ENCODE measurements around the gene EARS2.
"Not testable (repeated sequence)": the region's sequence is repeated elsewhere in the genome, so short reads cannot be mapped to it uniquely, and the experiment has no call there.

Gene EARS2

GRCh38 chr16:23587726-23588125, 30.6 kb upstream of the EARS2 start:
- H3K27me3 ChIP-seq (ENCODE audit: insufficient read depth, low read length) = no peaks in the 10 kb centered on the region
- no peaks in the 10 kb centered on the region for H3K4me1 ChIP-seq (ENCODE audit: insufficient read depth, low read length, severe bottlenecking)
- peaks cover 82% of the 10 kb centered on the region for H3K36me3 ChIP-seq (ENCODE audit: insufficient read depth, low read length)
- H3K79me2 ChIP-seq (ENCODE audit: insufficient read depth, low read length) = peaks cover 20% of the 10 kb centered on the region
- H3K9me3 ChIP-seq (ENCODE audit: low read length) = no peaks in the 10 kb centered on the region
- H3F3A ChIP-seq (ENCODE audit: insufficient read depth, low read length) = no peaks in the 10 kb centered on the region
- no peak overlapping the region for H3K4me3 ChIP-seq (ENCODE audit: low read depth, low read length, poor library complexity, severe bottlenecking)
- no peak overlapping the region for H2AFZ ChIP-seq (ENCODE audit: low read length)
- H3K4me2 ChIP-seq (ENCODE audit: low read length) = no peak overlapping the region
- TF ChIP-seq CTCF (IDR thresholded peaks at IDR 0.05; ENCODE audit: low read length) = no peak
- TF ChIP-seq EZH2 (IDR thresholded peaks at IDR 0.05; ENCODE audit: borderline replicate concordance, low read length) = no peak
- H3K27ac ChIP-seq (ENCODE audit: low read depth, low read length, poor library complexity, severe bottlenecking) = no peak overlapping the region
- no peaks in the 10 kb centered on the region for H3K9me2 ChIP-seq (ENCODE audit: low read depth, low read length)
- H4K20me1 ChIP-seq (ENCODE audit: insufficient read depth, low read length) = no peaks in the 10 kb centered on the region
- H3K9ac ChIP-seq (ENCODE audit: low read length) = no peak overlapping the region

- H3K9me2 ChIP-seq (ENCODE audit: low read depth, low read length) = no peaks in the 10 kb centered on the region
- 0 out of 2 replicates have a peak, but pooled peaks cover 4% of the 10 kb centered on the region for H3K79me2 ChIP-seq (ENCODE audit: insufficient read depth, low read length)
- TF ChIP-seq EZH2 (IDR thresholded peaks at IDR 0.05; ENCODE audit: borderline replicate concordance, low read length) (no peak), CTCF (IDR thresholded peaks at IDR 0.05; ENCODE audit: low read length) (no peak)
- no peak overlapping the region for H2AFZ ChIP-seq (ENCODE audit: low read length)
- no peaks in the 10 kb centered on the region for H3F3A ChIP-seq (ENCODE audit: insufficient read depth, low read length)
- H3K27me3 ChIP-seq (ENCODE audit: insufficient read depth, low read length) = no peaks in the 10 kb centered on the region
- H3K9ac ChIP-seq (ENCODE audit: low read length) = no peak overlapping the region
- no peaks in the 10 kb centered on the region for H3K9me3 ChIP-seq (ENCODE audit: low read length)
- H3K27ac ChIP-seq (ENCODE audit: low read depth, low read length, poor library complexity, severe bottlenecking) = no peak overlapping the region
- H3K4me3 ChIP-seq (ENCODE audit: low read depth, low read length, poor library complexity, severe bottlenecking) = no peak overlapping the region
- no peaks in the 10 kb centered on the region for H4K20me1 ChIP-seq (ENCODE audit: insufficient read depth, low read length)
- no peak overlapping the region for H3K4me2 ChIP-seq (ENCODE audit: low read length)
- H3K36me3 ChIP-seq (ENCODE audit: insufficient read depth, low read length) = peaks cover 79% of the 10 kb centered on the region
- no peaks in the 10 kb centered on the region for H3K4me1 ChIP-seq (ENCODE audit: insufficient read depth, low read length, severe bottlenecking)
Observed at GRCh38 chr16:23584186-23585076, 27.3 kb upstream of the EARS2 start.

- H3K27me3 ChIP-seq (ENCODE audit: insufficient read depth, low read length); H4K20me1 ChIP-seq (ENCODE audit: insufficient read depth, low read length); H3K9me2 ChIP-seq (ENCODE audit: low read depth, low read length); H3K4me3 ChIP-seq (ENCODE audit: low read depth, low read length, poor library complexity, severe bottlenecking); H3K9ac ChIP-seq (ENCODE audit: low read length); H3K79me2 ChIP-seq (ENCODE audit: insufficient read depth, low read length); H2AFZ ChIP-seq (ENCODE audit: low read length); H3F3A ChIP-seq (ENCODE audit: insufficient read depth, low read length); H3K4me2 ChIP-seq (ENCODE audit: low read length); H3K9me3 ChIP-seq (ENCODE audit: low read length); H3K4me1 ChIP-seq (ENCODE audit: insufficient read depth, low read length, severe bottlenecking); H3K27ac ChIP-seq (ENCODE audit: low read depth, low read length, poor library complexity, severe bottlenecking): not testable (repeated sequence)
- H3K36me3 ChIP-seq (ENCODE audit: insufficient read depth, low read length) = peaks cover 71% of the 10 kb centered on the region
Observed at GRCh38 chr16:23583271-23583670, 26.1 kb upstream of the EARS2 start.

GRCh38 chr16:23581764-23582163, 24.6 kb upstream of the EARS2 start:
- Histone ChIP-seq H3K4me3 (ENCODE audit: low read depth, low read length, poor library complexity, severe bottlenecking) (no peak overlapping the region), H3K9ac (ENCODE audit: low read length) (no peak overlapping the region), H4K20me1 (ENCODE audit: insufficient read depth, low read length) (no peaks in the 10 kb centered on the region), H3K27ac (ENCODE audit: low read depth, low read length, poor library complexity, severe bottlenecking) (no peak overlapping the region), H3F3A (ENCODE audit: insufficient read depth, low read length) (no peaks in the 10 kb centered on the region), H3K27me3 (ENCODE audit: insufficient read depth, low read length) (no peaks in the 10 kb centered on the region), H3K4me1 (ENCODE audit: insufficient read depth, low read length, severe bottlenecking) (no peaks in the 10 kb centered on the region), H3K9me3 (ENCODE audit: low read length) (no peaks in the 10 kb centered on the region), H3K79me2 (ENCODE audit: insufficient read depth, low read length) (no peaks in the 10 kb centered on the region), H3K4me2 (ENCODE audit: low read length) (no peak overlapping the region), H2AFZ (ENCODE audit: low read length) (no peak overlapping the region), H3K36me3 (ENCODE audit: insufficient read depth, low read length) (peaks cover 56% of the 10 kb centered on the region), H3K9me2 (ENCODE audit: low read depth, low read length) (no peaks in the 10 kb centered on the region)
- TF ChIP-seq CTCF (IDR thresholded peaks at IDR 0.05; ENCODE audit: low read length) (no peak), EZH2 (IDR thresholded peaks at IDR 0.05; ENCODE audit: borderline replicate concordance, low read length) (no peak)

Measured in OCI-LY1 (cell line).